NCI-H1694 (cell line): ENCODE results near the gene CNN2.

Experiments used
- DNase-seq: peaks from one replicate; lab custom pipeline; 2025; lab: John Stamatoyannopoulos, UW

CNN2 gene

DNA sequence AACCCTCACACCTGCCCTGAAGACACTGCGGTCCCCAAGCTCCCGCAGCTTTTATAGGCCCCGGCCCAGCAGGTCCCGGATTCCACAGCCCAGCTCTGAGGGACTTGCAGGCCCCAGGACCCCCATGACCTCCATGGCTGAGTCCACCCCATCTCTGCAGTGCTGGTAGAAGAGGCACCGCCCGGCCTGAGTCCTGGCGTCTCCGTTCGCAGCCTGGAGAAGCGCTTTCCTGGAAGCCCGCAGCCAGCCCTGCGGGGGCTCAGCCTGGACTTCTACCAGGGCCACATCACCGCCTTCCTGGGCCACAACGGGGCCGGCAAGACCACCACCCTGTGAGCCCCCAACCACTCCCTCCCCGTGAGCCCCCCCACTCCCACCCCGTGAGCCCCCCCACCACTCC is 22.7 kb downstream of the CNN2 start:
- DNase-seq, result no peak

DNA sequence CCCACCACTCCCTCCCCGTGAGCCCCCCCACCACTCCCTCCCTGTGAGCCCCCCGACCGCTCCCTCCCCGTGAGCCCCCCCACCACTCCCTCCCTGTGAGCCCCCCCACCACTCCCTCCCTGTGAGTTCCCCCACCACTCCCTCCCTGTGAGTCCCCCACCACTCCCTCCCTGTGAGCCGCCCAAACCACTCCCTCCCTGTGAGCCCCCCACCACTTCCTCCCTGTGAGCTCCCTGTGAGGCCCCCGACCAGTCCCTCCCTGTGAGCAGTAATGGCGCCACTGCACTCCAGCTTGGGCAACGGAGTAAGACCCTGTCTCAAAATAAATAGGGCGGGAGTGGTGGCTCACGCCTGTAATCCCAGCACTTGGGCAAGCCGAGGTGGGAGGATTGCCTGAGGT is 23.4 kb downstream of the CNN2 start:
- DNase-seq, result no peak

GRCh38 chr19:1050989-1051788 is 24.8 kb downstream of the CNN2 start:
- no peak for DNase-seq

DNA sequence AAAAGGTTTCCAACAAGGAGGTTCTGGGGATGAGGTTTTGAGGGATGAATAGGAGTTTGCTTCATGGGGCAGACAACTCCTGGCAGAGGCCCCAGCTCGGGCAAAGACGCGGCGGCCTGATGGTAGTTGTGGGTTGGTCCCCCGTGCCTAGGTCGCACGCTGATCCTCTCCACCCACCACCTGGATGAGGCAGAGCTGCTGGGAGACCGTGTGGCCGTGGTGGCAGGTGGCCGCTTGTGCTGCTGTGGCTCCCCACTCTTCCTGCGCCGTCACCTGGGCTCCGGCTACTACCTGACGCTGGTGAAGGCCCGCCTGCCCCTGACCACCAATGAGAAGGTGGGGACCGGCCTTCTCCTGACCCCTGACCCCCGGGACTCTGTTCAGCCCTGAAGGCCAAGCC is 25.4 kb downstream of the CNN2 start:
- no peak for DNase-seq

- no peak for DNase-seq
Observed at GRCh38 chr19:1052349-1052975, 26.1 kb downstream of the CNN2 start.

GRCh38 chr19:1053176-1054101 is 27.0 kb downstream of the CNN2 start:
- no peak for DNase-seq

- no peak for DNase-seq
Observed at GRCh38 chr19:1054102-1055027, 28.0 kb downstream of the CNN2 start.

GRCh38 chr19:1055028-1055425 is 28.6 kb downstream of the CNN2 start:
- no peak for DNase-seq

DNA sequence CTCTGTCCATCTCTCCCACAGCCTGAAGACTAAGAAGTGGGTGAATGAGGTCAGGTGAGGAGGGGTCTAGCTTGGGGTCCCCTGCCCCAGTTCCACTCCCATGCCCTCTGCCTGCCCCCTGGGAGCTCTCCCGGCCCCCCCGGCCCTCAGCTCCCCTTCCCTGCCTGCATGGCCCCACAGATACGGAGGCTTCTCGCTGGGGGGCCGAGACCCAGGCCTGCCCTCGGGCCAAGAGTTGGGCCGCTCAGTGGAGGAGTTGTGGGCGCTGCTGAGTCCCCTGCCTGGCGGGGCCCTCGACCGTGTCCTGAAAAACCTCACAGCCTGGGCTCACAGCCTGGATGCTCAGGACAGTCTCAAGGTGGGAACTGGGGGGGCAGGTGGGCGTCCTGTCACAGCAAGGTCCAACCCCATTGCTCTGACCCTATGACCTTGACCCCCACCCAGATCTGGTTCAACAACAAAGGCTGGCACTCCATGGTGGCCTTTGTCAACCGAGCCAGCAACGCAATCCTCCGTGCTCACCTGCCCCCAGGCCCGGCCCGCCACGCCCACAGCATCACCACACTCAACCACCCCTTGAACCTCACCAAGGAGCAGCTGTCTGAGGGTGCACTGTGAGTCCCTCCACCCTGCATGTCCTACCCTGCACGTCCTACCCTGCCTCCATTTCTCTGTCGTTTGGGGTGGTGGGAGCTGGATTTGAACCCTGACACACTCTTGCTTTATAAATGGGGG is 29.6 kb downstream of the CNN2 start:
- DNase-seq, result no peak

DNA sequence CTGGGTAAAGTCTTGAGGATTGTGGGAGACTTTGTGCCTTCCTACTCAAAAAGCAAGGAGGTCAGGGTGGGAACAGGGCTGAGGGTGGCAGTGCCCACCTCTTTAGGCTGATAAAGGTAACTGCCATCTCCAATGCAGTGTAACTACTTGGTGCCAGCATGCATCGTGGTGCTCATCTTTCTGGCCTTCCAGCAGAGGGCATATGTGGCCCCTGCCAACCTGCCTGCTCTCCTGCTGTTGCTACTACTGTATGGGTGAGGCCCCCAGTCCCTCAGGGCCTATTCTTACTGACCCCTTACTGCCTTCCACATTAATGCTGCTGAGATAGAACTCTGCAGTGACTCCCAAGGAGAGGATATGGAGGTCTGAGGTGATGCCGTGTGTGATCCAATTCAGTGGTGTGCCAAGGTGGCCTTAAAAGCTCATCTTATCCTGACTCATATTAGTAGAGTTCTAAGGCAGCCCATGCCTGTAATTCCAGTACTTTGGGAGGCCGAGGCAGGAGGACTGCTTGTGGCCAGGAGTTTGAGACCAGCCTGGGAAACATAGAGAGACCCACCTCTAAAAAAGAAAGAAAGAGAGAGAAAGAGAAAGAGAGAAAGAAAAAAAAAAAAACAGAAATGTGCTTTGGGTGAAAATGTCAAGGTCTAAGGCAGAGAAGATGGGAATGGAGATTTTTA is 30.9 kb downstream of the CNN2 start:
- no peak for DNase-seq

- DNase-seq, result no peak
Observed at GRCh38 chr19:1058112-1058511, 31.7 kb downstream of the CNN2 start.

DNA sequence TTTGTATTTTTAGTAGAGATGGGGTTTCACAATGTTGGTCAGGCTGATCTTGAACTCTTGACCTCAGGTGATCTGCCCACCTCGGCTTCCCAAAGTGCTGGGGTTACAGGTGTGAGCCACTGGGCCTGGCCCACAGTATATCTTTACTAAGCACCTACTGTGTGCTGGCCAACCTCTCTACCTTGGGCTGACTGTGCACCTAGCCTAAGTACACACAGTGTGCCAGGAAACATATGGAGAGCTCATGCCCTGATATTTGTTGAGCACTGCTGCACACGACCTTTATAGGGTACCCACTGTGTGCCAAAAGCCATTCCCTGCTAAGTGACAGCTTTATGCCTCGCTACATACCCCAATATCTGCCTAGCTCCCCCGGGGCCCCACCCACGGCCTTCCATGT is 34.3 kb downstream of the CNN2 start:
- DNase-seq, result no peak

DNA sequence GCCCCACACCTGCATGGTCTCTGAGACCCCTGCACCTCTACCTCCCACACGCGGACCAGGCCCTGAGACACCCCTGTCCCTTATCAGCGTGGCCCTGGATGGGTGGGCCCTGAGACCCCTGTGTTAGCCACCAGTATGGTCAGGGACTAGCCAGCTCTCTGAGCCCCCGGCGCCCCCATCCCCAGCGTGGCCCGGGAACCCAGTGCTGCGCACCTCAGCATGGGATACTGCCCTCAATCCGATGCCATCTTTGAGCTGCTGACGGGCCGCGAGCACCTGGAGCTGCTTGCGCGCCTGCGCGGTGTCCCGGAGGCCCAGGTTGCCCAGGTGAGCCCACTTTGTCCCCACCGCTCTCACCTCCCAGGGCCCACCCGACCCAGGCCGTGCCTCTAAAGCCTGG is 35.6 kb downstream of the CNN2 start:
- no peak for DNase-seq

DNA sequence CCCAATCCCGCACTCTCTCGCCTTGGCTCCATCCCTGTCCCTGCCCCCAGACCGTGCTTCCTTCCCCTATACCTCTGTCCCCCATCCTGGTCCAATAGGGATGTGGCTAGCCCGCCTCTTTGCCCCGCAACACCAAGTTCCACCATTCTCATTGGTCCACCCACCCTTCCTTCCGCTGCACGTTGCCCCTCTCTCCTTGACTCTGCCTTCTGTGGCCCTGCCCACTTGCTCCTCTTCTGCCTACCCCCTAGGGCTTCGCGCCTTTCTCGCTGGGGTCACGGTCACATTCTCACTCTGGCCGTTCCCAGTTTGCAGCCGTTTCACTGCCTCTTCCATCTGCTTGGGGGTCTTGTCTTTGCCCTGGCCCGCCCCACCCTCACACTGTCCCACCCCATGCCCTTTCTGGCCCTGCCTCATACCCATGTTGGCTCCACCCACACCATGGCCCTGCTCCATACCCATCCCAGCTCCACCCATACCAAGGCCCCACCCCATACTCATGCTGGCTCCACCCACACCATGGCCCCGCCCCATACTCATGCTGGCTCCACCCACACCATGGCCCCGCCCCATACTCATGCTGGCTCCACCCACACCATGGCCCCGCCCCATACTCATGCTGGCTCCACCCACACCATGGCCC is 36.1 kb downstream of the CNN2 start:
- DNase-seq, result no peak

GRCh38 chr19:1063030-1063908 is 36.9 kb downstream of the CNN2 start:
- DNase-seq, result no peak

DNA sequence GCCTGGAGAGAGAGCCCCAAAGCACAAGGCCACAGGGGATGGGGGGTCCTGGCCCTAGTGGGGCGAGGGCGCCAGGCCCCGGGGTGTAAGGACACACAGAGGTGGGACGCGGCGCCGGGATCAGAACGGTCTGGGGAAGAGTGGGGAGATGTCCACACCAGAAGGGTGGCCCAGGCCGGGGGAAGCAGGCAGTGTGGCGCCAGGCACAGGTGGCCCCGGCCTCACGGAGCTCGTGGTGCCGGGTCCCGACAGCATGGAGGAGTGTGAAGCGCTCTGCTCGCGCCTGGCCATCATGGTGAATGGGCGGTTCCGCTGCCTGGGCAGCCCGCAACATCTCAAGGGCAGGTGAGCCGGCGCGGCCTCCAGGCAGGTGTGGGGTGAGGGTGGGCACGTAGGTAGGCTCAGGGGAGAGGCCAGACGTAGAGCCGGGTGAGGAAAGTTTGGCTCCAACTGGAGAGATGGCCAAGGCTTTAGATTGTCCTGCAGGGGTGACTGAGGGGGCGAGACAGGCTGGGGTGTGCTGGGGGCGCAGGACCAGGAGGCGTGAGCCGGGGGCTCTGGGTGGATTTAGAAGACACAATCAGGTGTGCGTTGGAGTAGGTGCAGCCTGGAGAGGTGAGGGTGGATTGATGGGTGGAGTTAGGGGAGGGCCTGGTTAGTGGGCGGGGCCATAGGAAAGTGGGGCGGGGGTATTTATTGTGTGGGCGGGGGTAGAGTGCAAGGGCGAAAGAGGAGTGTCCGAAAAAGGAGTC is 37.7 kb downstream of the CNN2 start:
- DNase-seq, result no peak

GRCh38 chr19:1064661-1065605 is 38.5 kb downstream of the CNN2 start:
- DNase-seq, result no peak
